Measurements from ENCODE around the gene PDE9A. TPM values are rescaled to one million over a fixed set of nuclear protein-coding genes. Genes with fewer than 3 reads are reported as not detected.
A peak's percentile ranks its signal among the peaks of the same experiment; 100 is the strongest.

PDE9A gene
- total and polyA plus RNA-seq, 2 experiments from 2014 or later = 26.5 to 31.1 TPM

GRCh38 chr21:42793774-42794173, 140.4 kb downstream of the PDE9A start:
- no peaks in the 10 kb centered on the region; the same call in 1 of the 2 replicates for H3K9me2 ChIP-seq (ENCODE audit: insufficient read depth)
- H3K27me3 ChIP-seq (ENCODE audit: insufficient read depth) = no peaks in the 10 kb centered on the region
- peak overlapping the region; percentile 38; the same call in 1 of the 2 replicates for H3K4me2 ChIP-seq
- Mint-ChIP-seq H3K27me3 (ENCODE audit: insufficient read depth, low read depth, poor library complexity) (peaks cover 19% of the 10 kb centered on the region), H3K27ac (no peak overlapping the region), H3K4me3 (no peak overlapping the region; the same call in 2 of the 3 replicates), H3K9me3 (no peaks in the 10 kb centered on the region), H3K4me1 (peaks cover 34% of the 10 kb centered on the region), H3K36me3 (ENCODE audit: low read depth) (no peaks in the 10 kb centered on the region)
- no peaks in the 10 kb centered on the region for H4K20me1 ChIP-seq (replicated peaks; ENCODE audit: insufficient read depth)
- H3K79me2 ChIP-seq (replicated peaks; ENCODE audit: insufficient read depth) = no peaks in the 10 kb centered on the region
- H3K4me1 ChIP-seq (ENCODE audit: insufficient read depth) = peaks cover 15% of the 10 kb centered on the region
- H2AFZ ChIP-seq = no peak overlapping the region
- ATAC-seq (peak; percentile 29; the same call in 2 of the 3 replicates), DNase-seq (ENCODE audit: low spot score) (peak; percentile 43)
- TF ChIP-seq ZNF114 (CRISPR knock-in tag; IDR thresholded peaks at IDR 0.05) (no peak), NANOG (IDR thresholded peaks at IDR 0.05; ENCODE audit: borderline replicate concordance) (no peak), POLR2AphosphoS5 (IDR thresholded peaks at IDR 0.05; ENCODE audit: low read depth) (no peak), CTCF (conservative IDR thresholded peaks at IDR 0.05; ENCODE audit: low read depth in 2 of 2) (no peak), CREB1 (CRISPR knock-in tag; IDR thresholded peaks at IDR 0.05; ENCODE audit: low read depth) (no peak), REST (IDR thresholded peaks at IDR 0.05; ENCODE audit: unreplicated experiment) (no peak), EZH2 (IDR thresholded peaks at IDR 0.05; ENCODE audit: low read depth, unreplicated experiment) (no peak), EZH2phosphoT487 (IDR thresholded peaks at IDR 0.05; ENCODE audit: unreplicated experiment) (no peak), ETS1 (IDR thresholded peaks at IDR 0.05) (no peak), JUNB (IDR thresholded peaks at IDR 0.05; ENCODE audit: unreplicated experiment) (no peak), ZNF331 (CRISPR knock-in tag; IDR thresholded peaks at IDR 0.05; ENCODE audit: low read depth) (no peak), ZNF462 (CRISPR knock-in tag; IDR thresholded peaks at IDR 0.05) (no peak), STAT1 (IDR thresholded peaks at IDR 0.05; ENCODE audit: unreplicated experiment) (no peak)
- H3K27ac ChIP-seq (ENCODE audit: low read depth) = 0 out of 2 replicates have a peak overlapping the region, but pooled peaks have one; percentile 53
- H3F3A ChIP-seq (replicated peaks; ENCODE audit: low read depth) = peaks cover 25% of the 10 kb centered on the region; the same call in 1 of the 2 replicates
- no peak overlapping the region for H3K4me3 ChIP-seq
- no peaks in the 10 kb centered on the region for H3K36me3 ChIP-seq (ENCODE audit: insufficient read depth)
